Transverse colon (tissue), 4 donors: ENCODE measurements around the gene RRAD. TPM values are rescaled to one million over a fixed set of nuclear protein-coding genes. Genes with fewer than 3 reads are reported as not detected.

Source experiments
- DNase-seq: peaks from one replicate; pipeline ENCODE4 v3.0.0-alpha.2; 2019
- H3K27ac ChIP-seq, 4 donors: fragments of 200-600 bp; sonication (generic); 2 replicates each; pipeline ENCODE4 v1.5.1; 2016 to 2018; ENCODE audit warnings: inconsistent platforms in 4 of 4
- H3K27me3 ChIP-seq: fragments of 200-600 bp; sonication (generic); 2 replicates; pipeline ENCODE4 v1.5.1; 2017; ENCODE audit warnings: inconsistent platforms
- H3K36me3 ChIP-seq, 4 donors: fragments of 200-600 bp; sonication (generic); 2 replicates each; pipeline ENCODE4 v1.5.1; 2017 to 2019; ENCODE audit warnings: inconsistent platforms in 4 of 4
- H3K4me1 ChIP-seq, 4 donors: fragments of 200-600 bp; sonication (generic); 2 replicates each; pipeline ENCODE4 v1.5.1; 2017 to 2020; ENCODE audit warnings: inconsistent platforms in 4 of 4
- H3K4me3 ChIP-seq, 4 donors: fragments of 200-600 bp; sonication (generic); 1 replicate in 1 of 4; 2 replicates in 3 of 4; pipeline versions ENCODE4 v1.5.1 to v1.6.1; 2017 to 2019; ENCODE audit warnings: inconsistent platforms in 4 of 4
- H3K9me3 ChIP-seq, 2 donors: fragments of 200-600 bp; sonication (generic); 2 replicates each; pipeline ENCODE4 v1.5.1; 2017 to 2019; ENCODE audit warnings: inconsistent platforms in 2 of 2
- EP300 ChIP-seq: sonication (generic); formaldehyde crosslinking; IDR thresholded peaks from one replicate; pipeline ENCODE4 v1.6.1; 2017; ENCODE audit warnings: antibody characterized with exemption, low read depth
- POLR2A ChIP-seq: fragments of 450-650 bp; IDR thresholded peaks from one replicate; pipeline ENCODE4 v1.6.1; 2016; ENCODE audit warnings: antibody characterized with exemption, mild to moderate bottlenecking, moderate library complexity
- POLR2AphosphoS5 ChIP-seq, 3 donors: sonication (generic); formaldehyde crosslinking; IDR thresholded peaks; one replicate each; pipeline ENCODE4 v1.6.1; 2016; ENCODE audit warnings: antibody characterized with exemption in 3 of 3
- WGBS, 2 donors: methylation state at CpG; one replicate each; pipeline ENCODE4 v1.1.5; 2018; ENCODE audit warnings: low coverage in 1 of 2; 5-methylcytosine and 5-hydroxymethylcytosine counted together
- in situ Hi-C, 4 donors: fragments of 200-750 bp; cut with MboI; loops; one replicate each; pipeline versions ENCODE4 v1.15.0 to v1.15.1; 2017; ENCODE audit warnings: low sequenced_read_pairs in 3 of 4, low pct_ligation_motif_present in 1 of 4, low pct_unique_long_range_greater_than_20kb in 1 of 4
- intact Hi-C: fragments of 100-400 bp; cut with DNase I; formaldehyde crosslinking; loops from one replicate; pipeline ENCODE4 v1.15.1; 2023; ENCODE audit warnings: low total_unique reads
- total RNA-seq, 4 donors: library from RNA; depleted of rRNA; stranded (reverse); fragments of >200 nt; gene quantifications; one replicate each; pipeline ENCODE4 v1.1.0, GENCODE V29; 2016
- TF ChIP-seq, protein P1 (sequence below), 5 experiments: fragments of 200-600 bp in 3 of 5; fragments of 450-650 bp in 2 of 5; sonication (generic) in 3 of 5; IDR thresholded peaks; 1 replicate in 2 of 5; 2 replicates in 3 of 5; pipeline ENCODE4 v1.5.1; 2016 to 2017; ENCODE audit warnings: antibody characterized with exemption in 5 of 5, inconsistent platforms in 3 of 5, mild to moderate bottlenecking in 2 of 5, moderate library complexity in 1 of 5

Gene RRAD
- total RNA-seq, 4 donors from 2014 or later: 3.5 to 15.3 (median 4.2) TPM; not detected in 1

DNA sequence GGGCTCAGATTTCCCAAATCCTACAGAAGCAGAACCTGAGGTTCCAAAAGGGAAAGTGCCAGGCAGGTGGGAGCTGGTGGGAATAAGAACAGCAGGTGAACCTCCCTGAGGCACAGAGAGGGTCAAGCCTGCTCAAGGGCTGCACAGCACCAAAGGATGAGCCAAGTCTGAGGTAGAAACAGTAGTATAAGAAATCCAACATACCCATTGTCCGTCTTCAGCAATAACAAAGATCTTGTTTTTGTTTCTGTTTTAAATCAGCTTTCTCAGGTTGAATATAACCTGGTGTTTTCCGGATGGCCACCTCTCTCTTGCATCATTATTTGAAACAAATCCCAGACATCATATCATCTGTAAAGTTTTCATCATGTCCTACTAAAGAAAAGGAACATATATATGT, 25.1 kb upstream of the RRAD start:
- no peak for DNase-seq
- in situ Hi-C loops (loop anchor here in 2 of 4 donors (25.0 kb wide), 2 partner anchors 212 to 437 kb away; partner anchors contain the start of genes B3GNT9 (in 1 of the 2), FBXL8 (in 1 of the 2), HSF4 (in 1 of the 2) and NOL3 (in 1 of the 2)), intact Hi-C loops (no loop called here)
- H3K9me3 ChIP-seq: no peaks in the 10 kb centered on the region
- H3K4me3 ChIP-seq: no peak overlapping the region
- H3K4me1 ChIP-seq: peaks cover 18 to 48% (median 32%) of the 10 kb centered on the region in 4 donors
- peaks cover 13% of the 10 kb centered on the region for H3K27me3 ChIP-seq
- H3K27ac ChIP-seq: no peak overlapping the region
- WGBS, 2 donors: 73 to 83% methylated on average over 2 of the region's 2 CpGs
- no peaks in the 10 kb centered on the region for H3K36me3 ChIP-seq
- TF ChIP-seq EP300: no peak
- TF ChIP-seq POLR2AphosphoS5 (IDR thresholded peaks at IDR 0.05): no peak
- TF ChIP-seq, protein P1, sequence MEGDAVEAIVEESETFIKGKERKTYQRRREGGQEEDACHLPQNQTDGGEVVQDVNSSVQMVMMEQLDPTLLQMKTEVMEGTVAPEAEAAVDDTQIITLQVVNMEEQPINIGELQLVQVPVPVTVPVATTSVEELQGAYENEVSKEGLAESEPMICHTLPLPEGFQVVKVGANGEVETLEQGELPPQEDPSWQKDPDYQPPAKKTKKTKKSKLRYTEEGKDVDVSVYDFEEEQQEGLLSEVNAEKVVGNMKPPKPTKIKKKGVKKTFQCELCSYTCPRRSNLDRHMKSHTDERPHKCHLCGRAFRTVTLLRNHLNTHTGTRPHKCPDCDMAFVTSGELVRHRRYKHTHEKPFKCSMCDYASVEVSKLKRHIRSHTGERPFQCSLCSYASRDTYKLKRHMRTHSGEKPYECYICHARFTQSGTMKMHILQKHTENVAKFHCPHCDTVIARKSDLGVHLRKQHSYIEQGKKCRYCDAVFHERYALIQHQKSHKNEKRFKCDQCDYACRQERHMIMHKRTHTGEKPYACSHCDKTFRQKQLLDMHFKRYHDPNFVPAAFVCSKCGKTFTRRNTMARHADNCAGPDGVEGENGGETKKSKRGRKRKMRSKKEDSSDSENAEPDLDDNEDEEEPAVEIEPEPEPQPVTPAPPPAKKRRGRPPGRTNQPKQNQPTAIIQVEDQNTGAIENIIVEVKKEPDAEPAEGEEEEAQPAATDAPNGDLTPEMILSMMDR (IDR thresholded peaks at IDR 0.05): no peak
- TF ChIP-seq POLR2A: no peak

GRCh38 chr16:66949472-66949871, 24.1 kb upstream of the RRAD start:
- peaks cover 13% of the 10 kb centered on the region for H3K27me3 ChIP-seq
- no peaks in the 10 kb centered on the region for H3K36me3 ChIP-seq
- TF ChIP-seq EP300: no peak
- TF ChIP-seq POLR2AphosphoS5 (IDR thresholded peaks at IDR 0.05): no peak
- TF ChIP-seq POLR2A: no peak
- intact Hi-C loops (no loop called here), in situ Hi-C loops (no loop called here)
- DNase-seq: no peak
- no peak overlapping the region for H3K27ac ChIP-seq
- peaks cover 18 to 38% (median 26%) of the 10 kb centered on the region in 4 donors for H3K4me1 ChIP-seq
- H3K9me3 ChIP-seq: no peaks in the 10 kb centered on the region
- WGBS, 2 donors: 57 to 58% methylated on average over 4 to 6 of the region's 6 CpGs
- H3K4me3 ChIP-seq: no peak overlapping the region

GRCh38 chr16:66948837-66949225, 23.5 kb upstream of the RRAD start:
- no peak for DNase-seq
- WGBS, 2 donors: 31% methylated on average over 16 of the region's 21 CpGs; no CpG with 5 or more reads in 1 of the 2 donors
- in situ Hi-C loops (no loop called here), intact Hi-C loops (no loop called here)
- H3K27ac ChIP-seq: no peak overlapping the region
- H3K36me3 ChIP-seq: no peaks in the 10 kb centered on the region
- no peaks in the 10 kb centered on the region for H3K9me3 ChIP-seq
- TF ChIP-seq POLR2AphosphoS5 (IDR thresholded peaks at IDR 0.05) (no peak), EP300 (no peak), POLR2A (no peak)
- TF ChIP-seq, protein P1 (IDR thresholded peaks at IDR 0.05): no peak
- H3K4me3 ChIP-seq: peak overlapping the region in 3 of 4 donors; percentile 34 to 58 (median 45)
- H3K27me3 ChIP-seq: peaks cover 13% of the 10 kb centered on the region
- peaks cover 18 to 33% (median 23%) of the 10 kb centered on the region in 4 donors for H3K4me1 ChIP-seq

DNA sequence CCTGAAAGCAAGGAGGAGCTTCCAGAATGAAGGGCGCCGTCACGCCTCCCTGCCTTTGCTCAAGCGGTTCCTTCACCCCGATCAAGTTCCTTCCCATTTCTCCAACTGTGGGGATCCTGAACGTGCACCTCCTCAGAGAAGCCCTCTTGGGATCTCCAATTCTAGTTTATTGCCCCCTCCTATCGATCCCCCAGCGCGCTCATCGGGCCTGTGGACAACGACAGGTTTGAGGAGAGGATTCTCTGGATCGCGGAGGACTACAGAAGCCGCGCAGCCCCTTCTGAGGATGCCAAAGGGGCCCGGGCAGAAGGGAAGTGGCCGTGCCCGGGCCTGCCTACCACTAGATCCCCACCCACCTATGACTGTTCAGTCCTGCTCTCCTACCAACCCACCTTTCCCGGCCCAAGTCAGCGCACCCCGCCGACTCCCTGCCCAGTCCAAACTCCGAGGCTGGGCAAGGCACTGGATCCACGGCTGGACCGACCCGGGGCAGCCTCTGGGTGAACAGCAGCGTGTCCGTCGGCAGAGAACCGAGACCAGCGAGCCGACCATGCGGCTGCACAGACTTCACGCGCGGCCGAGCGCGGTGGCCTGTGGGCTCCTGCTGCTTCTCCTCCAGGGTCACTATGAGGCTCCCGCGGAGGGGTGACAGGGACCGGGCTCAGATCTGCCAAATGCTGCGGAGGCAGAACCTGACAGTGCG, 22.9 kb upstream of the RRAD start:
- peaks cover 18 to 30% (median 21%) of the 10 kb centered on the region in 4 donors for H3K4me1 ChIP-seq
- intact Hi-C loops (no loop called here), in situ Hi-C loops (no loop called here)
- peak overlapping the region in 2 of 4 donors; percentile 26 to 45 for H3K27ac ChIP-seq
- WGBS, 2 donors: 4 to 8% methylated on average over 4 to 37 of the region's 44 CpGs
- peak; percentile 43 for DNase-seq
- peak overlapping the region; percentile 20 to 58 (median 40) for H3K4me3 ChIP-seq
- peaks cover 0 to 2% (median 0%) of the 10 kb centered on the region in 4 donors for H3K36me3 ChIP-seq
- H3K27me3 ChIP-seq: peaks cover 13% of the 10 kb centered on the region
- TF ChIP-seq EP300 (no peak), POLR2A (no peak), POLR2AphosphoS5 (IDR thresholded peaks at IDR 0.05) (no peak)
- TF ChIP-seq, protein P1 (IDR thresholded peaks at IDR 0.05): no peak
- H3K9me3 ChIP-seq: no peaks in the 10 kb centered on the region
